Karpas-422 (cell line): ENCODE data around the gene SORD. TPM values are rescaled to one million over a fixed set of nuclear protein-coding genes. Genes with fewer than 3 reads are reported as not detected.
A peak's percentile ranks its signal among the peaks of the same experiment; 100 is the strongest.

Source experiments
- DNase-seq: peaks from one replicate; pipeline ENCODE4 v3.0.0-alpha.2; 2015
- H2AFZ ChIP-seq: fragments of 200-600 bp; sonication (generic); 2 replicates; pipeline ENCODE4 v1.6.1; 2014; ENCODE audit warnings: antibody characterized with exemption, low read length, mixed read lengths
- H3K27ac ChIP-seq: fragments of 200-600 bp; sonication (generic); 2 replicates; pipeline ENCODE4 v1.5.1; 2014; ENCODE audit warnings: mild to moderate bottlenecking, low read length, moderate library complexity
- H3K27me3 ChIP-seq: fragments of 200-600 bp; sonication (generic); 2 replicates; pipeline ENCODE4 v1.6.1; 2014; ENCODE audit warnings: low read length, mixed read lengths
- H3K36me3 ChIP-seq: fragments of 200-600 bp; sonication (generic); 2 replicates; pipeline ENCODE4 v1.6.1; 2014; ENCODE audit warnings: low read length, mixed read lengths; ENCODE audit not compliant: insufficient read depth
- H3K4me1 ChIP-seq: fragments of 200-600 bp; sonication (generic); 2 replicates; pipeline ENCODE4 v1.6.1; 2014; ENCODE audit warnings: mild to moderate bottlenecking, low read length, mixed read lengths
- H3K4me2 ChIP-seq: fragments of 200-600 bp; sonication (generic); 2 replicates; pipeline ENCODE4 v1.6.1; 2014; ENCODE audit warnings: low read length, low read depth, mild to moderate bottlenecking; ENCODE audit not compliant: poor library complexity, severe bottlenecking
- H3K4me3 ChIP-seq: fragments of 200-600 bp; sonication (generic); 2 replicates; pipeline ENCODE4 v1.5.1; 2014; ENCODE audit warnings: mild to moderate bottlenecking, antibody characterized with exemption, low read length, mixed read lengths
- H3K79me2 ChIP-seq: fragments of 200-600 bp; sonication (generic); 2 replicates; pipeline ENCODE4 v1.6.1; 2014; ENCODE audit warnings: mild to moderate bottlenecking, low read length, mixed read lengths
- H3K9ac ChIP-seq: fragments of 200-600 bp; sonication (generic); 2 replicates; pipeline ENCODE4 v1.6.0; 2014; ENCODE audit warnings: low read length
- H3K9me2 ChIP-seq: fragments of 200-600 bp; sonication (generic), shearing (Covaris generic); replicated peaks from 2 replicates; pipeline ENCODE4 v1.6.0; 2014; ENCODE audit warnings: mild to moderate bottlenecking, low read length, moderate library complexity; ENCODE audit not compliant: insufficient read depth
- H3K9me3 ChIP-seq: fragments of 300-700, 200-600 bp; sonication (generic); 2 replicates; pipeline ENCODE4 v1.6.1; 2014; ENCODE audit warnings: low read length, mixed read lengths
- H4K20me1 ChIP-seq: fragments of 200-600 bp; sonication (generic); 2 replicates; pipeline ENCODE4 v1.6.1; 2014; ENCODE audit warnings: mild to moderate bottlenecking, antibody characterized with exemption, low read length, low read depth; ENCODE audit not compliant: insufficient read depth
- total RNA-seq: library from RNA; depleted of rRNA; stranded (reverse); fragments of >200 nt; shearing (Covaris generic); gene quantifications from 2 replicates; pipeline ENCODE4 v1.2.3, GENCODE V29; 2014; ENCODE audit warnings: low replicate concordance

Gene SORD
- total RNA-seq, 1 experiment from 2014 or later: 33.5 TPM

- Histone ChIP-seq H3K9me2 (no peaks in the 10 kb centered on the region), H3K4me1 (peaks cover 9% of the 10 kb centered on the region), H3K27me3 (no peaks in the 10 kb centered on the region), H3K9me3 (no peaks in the 10 kb centered on the region), H3K9ac (no peak overlapping the region), H3K79me2 (no peaks in the 10 kb centered on the region), H2AFZ (no peak overlapping the region), H4K20me1 (no peaks in the 10 kb centered on the region), H3K36me3 (no peaks in the 10 kb centered on the region), H3K4me3 (no peak overlapping the region), H3K4me2 (no peak overlapping the region), H3K27ac (no peak overlapping the region)
- no peak for DNase-seq
Measured at GRCh38 chr15:45112143-45112590, 89.2 kb downstream of the SORD start.

DNA sequence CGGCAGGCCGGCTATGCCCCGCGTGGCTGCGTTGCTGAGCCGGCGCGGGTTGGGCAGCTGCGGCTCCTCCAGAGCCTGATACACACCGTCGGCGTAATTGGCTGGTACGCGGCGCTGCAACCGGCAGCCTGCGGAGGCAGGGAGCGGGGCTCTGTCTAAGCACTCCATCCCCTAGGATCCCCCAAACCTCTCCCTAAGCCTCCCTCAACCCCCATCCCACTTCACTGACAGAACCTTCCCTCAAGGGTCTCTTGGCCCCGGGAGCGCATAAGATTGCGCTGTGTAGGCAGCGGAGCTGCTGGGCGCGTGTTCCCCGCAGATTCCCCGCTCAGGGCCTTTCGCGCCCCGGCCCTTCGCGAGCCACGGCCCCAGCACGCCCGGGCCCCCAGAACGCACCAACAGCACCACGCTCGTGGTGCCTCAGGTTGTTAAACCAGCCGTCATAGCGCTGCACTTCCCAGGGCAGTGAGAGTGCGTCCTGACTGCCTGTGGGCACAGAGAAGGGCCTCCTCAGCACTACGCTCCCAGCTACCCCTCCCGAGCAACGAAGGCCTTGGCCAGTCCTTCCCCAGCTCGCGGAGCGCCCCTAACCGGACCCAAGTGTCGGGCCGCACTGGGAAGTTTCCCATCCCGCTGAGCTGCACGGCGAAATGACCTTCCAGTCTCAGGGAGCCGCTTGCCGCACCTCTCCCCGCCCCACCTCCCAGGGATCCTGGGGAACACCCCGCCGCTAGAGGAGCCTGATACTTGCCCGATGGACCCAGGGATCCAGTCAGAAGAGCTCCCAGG is 89.8 kb downstream of the SORD start:
- peaks cover 9% of the 10 kb centered on the region for H3K4me1 ChIP-seq
- no peak overlapping the region for H3K4me3 ChIP-seq
- H3K79me2 ChIP-seq: no peaks in the 10 kb centered on the region
- H4K20me1 ChIP-seq: no peaks in the 10 kb centered on the region
- no peak for DNase-seq
- H3K9me3 ChIP-seq: no peaks in the 10 kb centered on the region
- H3K9me2 ChIP-seq: no peaks in the 10 kb centered on the region
- no peak overlapping the region for H3K4me2 ChIP-seq
- no peaks in the 10 kb centered on the region for H3K36me3 ChIP-seq
- H3K27me3 ChIP-seq: no peaks in the 10 kb centered on the region
- no peak overlapping the region for H2AFZ ChIP-seq
- no peak overlapping the region for H3K27ac ChIP-seq
- no peak overlapping the region for H3K9ac ChIP-seq

DNA sequence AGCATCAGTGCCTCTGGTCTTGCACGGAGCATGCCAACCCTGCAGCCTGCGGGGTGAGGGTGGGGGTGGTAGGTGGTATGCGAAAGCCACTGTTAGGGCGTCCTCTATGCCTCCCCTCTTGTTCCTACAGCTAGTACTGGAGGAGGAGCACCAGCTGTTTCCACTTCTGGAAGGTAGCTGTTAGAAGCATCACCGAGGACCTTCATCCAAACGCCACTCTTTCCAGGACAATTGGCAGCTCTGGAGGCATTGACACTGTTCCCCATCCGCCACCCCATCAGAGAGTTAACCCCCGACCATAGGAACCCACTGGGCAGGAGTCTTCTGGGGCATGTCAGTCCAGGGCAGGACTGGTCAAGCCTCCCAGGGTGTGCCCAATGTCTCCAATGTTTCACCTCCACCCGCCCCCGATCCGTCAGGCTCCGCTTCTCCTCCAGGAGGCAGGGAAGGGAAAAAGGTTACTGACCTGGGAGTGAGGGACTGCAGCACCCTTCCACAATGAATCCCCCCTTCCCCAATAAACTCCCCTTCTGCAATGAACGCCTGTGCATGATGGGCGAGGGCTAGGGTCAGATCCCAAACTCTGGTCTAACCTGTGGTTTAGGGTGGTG is 90.5 kb downstream of the SORD start:
- no peak overlapping the region for H3K27ac ChIP-seq
- H2AFZ ChIP-seq: no peak overlapping the region
- no peaks in the 10 kb centered on the region for H3K9me3 ChIP-seq
- no peak for DNase-seq
- no peak overlapping the region for H3K9ac ChIP-seq
- H3K79me2 ChIP-seq: no peaks in the 10 kb centered on the region
- no peaks in the 10 kb centered on the region for H3K36me3 ChIP-seq
- no peaks in the 10 kb centered on the region for H3K27me3 ChIP-seq
- no peaks in the 10 kb centered on the region for H3K9me2 ChIP-seq
- peaks cover 9% of the 10 kb centered on the region for H3K4me1 ChIP-seq
- no peak overlapping the region for H3K4me3 ChIP-seq
- peak overlapping the region; percentile 36 for H3K4me2 ChIP-seq
- H4K20me1 ChIP-seq: no peaks in the 10 kb centered on the region

GRCh38 chr15:45114076-45114750 is 91.2 kb downstream of the SORD start, which contains the start of the genes DUOX2 and DUOXA2:
DUOX2 (minus strand) TSS chr15:45114172; CDS start chr15:45113411, 761 bp downstream.
DUOXA2 (plus strand) TSS chr15:45114326; CDS start chr15:45114606, 280 bp downstream.
- no peaks in the 10 kb centered on the region for H3K36me3 ChIP-seq
- no peaks in the 10 kb centered on the region for H3K9me3 ChIP-seq
- no peak for DNase-seq
- H2AFZ ChIP-seq: no peak within 1 kb of the TSS
- H3K27ac ChIP-seq: no peak within 1 kb of the TSS
- H3K4me3 ChIP-seq: peak within 1 kb of the TSS; percentile 37; the same call in 1 of the 2 replicates
- no peaks in the 10 kb centered on the region for H4K20me1 ChIP-seq
- H3K9ac ChIP-seq: no peak within 1 kb of the TSS
- H3K9me2 ChIP-seq: no peaks in the 10 kb centered on the region
- no peaks in the 10 kb centered on the region for H3K79me2 ChIP-seq
- H3K27me3 ChIP-seq: no peaks in the 10 kb centered on the region
- H3K4me2 ChIP-seq: peak within 1 kb of the TSS; percentile 36
- H3K4me1 ChIP-seq: peaks cover 9% of the 10 kb centered on the region

DNA sequence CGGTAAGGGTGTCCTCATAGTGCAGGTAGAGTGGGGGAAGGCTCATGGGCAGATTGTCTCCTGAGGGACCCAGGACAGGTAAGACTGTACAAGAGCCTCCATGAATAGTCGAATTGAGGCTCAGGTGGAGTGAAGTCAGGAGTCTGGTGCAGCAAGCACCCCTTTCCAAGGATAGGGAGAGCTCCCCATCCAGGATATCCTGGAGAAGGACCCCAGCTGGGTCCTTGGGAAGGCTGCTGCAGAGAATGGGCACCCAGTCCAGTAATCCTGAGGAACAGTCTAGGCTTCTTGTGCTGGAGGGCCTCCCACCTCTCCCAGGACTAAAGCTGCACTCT is 91.7 kb downstream of the SORD start:
- H3K79me2 ChIP-seq: no peaks in the 10 kb centered on the region
- no peaks in the 10 kb centered on the region for H3K27me3 ChIP-seq
- no peak overlapping the region for H3K27ac ChIP-seq
- H3K36me3 ChIP-seq: no peaks in the 10 kb centered on the region
- no peaks in the 10 kb centered on the region for H3K9me3 ChIP-seq
- H3K9me2 ChIP-seq: no peaks in the 10 kb centered on the region
- peak overlapping the region; percentile 37; the same call in 1 of the 2 replicates for H3K4me3 ChIP-seq
- H3K4me2 ChIP-seq: peak overlapping the region; percentile 36
- peaks cover 9% of the 10 kb centered on the region for H3K4me1 ChIP-seq
- no peak overlapping the region for H3K9ac ChIP-seq
- no peak overlapping the region for H2AFZ ChIP-seq
- DNase-seq: no peak
- no peaks in the 10 kb centered on the region for H4K20me1 ChIP-seq

DNA sequence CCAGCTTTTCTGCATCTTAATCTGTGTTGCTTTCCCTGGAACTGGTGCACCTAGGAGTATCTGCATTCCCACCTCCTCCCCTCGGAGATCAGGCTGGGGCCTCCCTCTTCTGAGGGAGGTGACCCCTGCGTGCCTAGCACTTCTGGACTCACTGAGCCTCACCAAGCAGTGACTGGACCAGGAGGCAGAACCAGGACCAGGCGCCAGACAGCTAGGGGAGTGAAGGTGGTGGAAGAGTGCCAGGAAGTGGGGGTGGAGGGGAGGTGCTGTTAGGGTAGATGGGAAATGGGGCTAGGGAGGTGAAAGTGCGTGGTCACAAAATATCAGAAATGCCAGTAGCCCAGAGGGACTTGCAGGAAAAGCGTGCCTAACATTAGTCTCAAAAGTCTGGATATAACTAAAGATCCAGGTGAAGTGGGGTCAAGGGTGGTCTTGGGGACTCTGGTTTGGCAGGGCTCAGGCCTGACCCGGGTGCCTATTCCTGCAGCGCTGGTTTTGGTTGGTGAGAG is 92.4 kb downstream of the SORD start:
- no peak overlapping the region for H2AFZ ChIP-seq
- H3K9me2 ChIP-seq: no peaks in the 10 kb centered on the region
- no peak overlapping the region for H3K9ac ChIP-seq
- H3K79me2 ChIP-seq: no peaks in the 10 kb centered on the region
- H3K4me2 ChIP-seq: no peak overlapping the region
- H3K27me3 ChIP-seq: no peaks in the 10 kb centered on the region
- peaks cover 9% of the 10 kb centered on the region for H3K4me1 ChIP-seq
- DNase-seq: no peak
- H4K20me1 ChIP-seq: no peaks in the 10 kb centered on the region
- H3K27ac ChIP-seq: no peak overlapping the region
- no peak overlapping the region for H3K4me3 ChIP-seq
- H3K36me3 ChIP-seq: no peaks in the 10 kb centered on the region
- H3K9me3 ChIP-seq: no peaks in the 10 kb centered on the region

- no peak overlapping the region for H3K4me2 ChIP-seq
- H3K27me3 ChIP-seq: no peaks in the 10 kb centered on the region
- H2AFZ ChIP-seq: no peak overlapping the region
- no peaks in the 10 kb centered on the region for H4K20me1 ChIP-seq
- peaks cover 9% of the 10 kb centered on the region for H3K4me1 ChIP-seq
- no peak overlapping the region for H3K4me3 ChIP-seq
- H3K9ac ChIP-seq: no peak overlapping the region
- no peaks in the 10 kb centered on the region for H3K9me2 ChIP-seq
- DNase-seq: no peak
- H3K36me3 ChIP-seq: no peaks in the 10 kb centered on the region
- H3K79me2 ChIP-seq: no peaks in the 10 kb centered on the region
- no peaks in the 10 kb centered on the region for H3K9me3 ChIP-seq
- no peak overlapping the region for H3K27ac ChIP-seq
Measured at GRCh38 chr15:45116006-45116481, 93.0 kb downstream of the SORD start.
